Non-pigmented ciliary epithelial cell (primary cell): ENCODE data around the gene HEPHL1.
"Not testable (repeated sequence)": the region's sequence is repeated elsewhere in the genome, so short reads cannot be mapped to it uniquely, and the experiment has no call there.

Experiments used
- DNase-seq: peaks from one replicate; pipeline ENCODE4 v3.0.0-alpha.2; 2010; ENCODE audit warnings: low read depth

The HEPHL1 gene

GRCh38 chr11:94151903-94152677, 130.9 kb downstream of the HEPHL1 start:
- no peak for DNase-seq

GRCh38 chr11:94152678-94153065, 131.5 kb downstream of the HEPHL1 start:
- no peak for DNase-seq

- no peak for DNase-seq
Measured at GRCh38 chr11:94153320-94153719, 132.2 kb downstream of the HEPHL1 start.

- DNase-seq = no peak
Measured at GRCh38 chr11:94154095-94154856, 133.1 kb downstream of the HEPHL1 start.

GRCh38 chr11:94157339-94157738, 136.2 kb downstream of the HEPHL1 start:
- DNase-seq = not testable (repeated sequence)
